K562 (cell line): Measurements from ENCODE around the gene LIX1L. TPM values are rescaled to one million over a fixed set of nuclear protein-coding genes. Genes with fewer than 3 reads are reported as not detected.
A peak's percentile ranks its signal among the peaks of the same experiment; 100 is the strongest.

Experiments
- ARHGAP35 ChIP-seq: fragments of 450-650 bp; IDR thresholded peaks from 2 replicates; pipeline ENCODE4 v1.6.1; 2018; ENCODE audit not compliant: partially characterized antibody
- CBX5 ChIP-seq: IDR thresholded peaks from 2 replicates; pipeline ENCODE4 v1.6.1; 2014; ENCODE audit warnings: low read depth, borderline replicate concordance
- CEBPG ChIP-seq, 3 experiments: fragments of 200-800 bp in 1 of 3; sonication (Bioruptor generic) in 1 of 3; sonication (generic) in 1 of 3; formaldehyde crosslinking in 1 of 3; IDR thresholded peaks in 2 of 3; conservative IDR thresholded peaks in 1 of 3; 2 replicates each; pipeline versions ENCODE4 v1.6.1 to v1.8.0; 2016 to 2022; ENCODE audit warnings: missing compliant biosample characterization in 2 of 3, missing genetic modification characterization in 2 of 3, mild to moderate bottlenecking in 1 of 3, missing genetic modification reagents in 1 of 3
- CXXC5 ChIP-seq: fragments of 250-450 bp; sonication (Bioruptor Pico); IDR thresholded peaks from 2 replicates; pipeline ENCODE4 v1.8.0; 2022; ENCODE audit warnings: inconsistent platforms, mild to moderate bottlenecking, moderate library complexity
- FOXA1 ChIP-seq: fragments of 450-650 bp; IDR thresholded peaks from 2 replicates; pipeline ENCODE4 v1.6.1; 2016; ENCODE audit warnings: mild to moderate bottlenecking, borderline replicate concordance
- GABPA ChIP-seq: fragments of 200-800 bp; sonication (Bioruptor generic); conservative IDR thresholded peaks from 2 replicates; pipeline ENCODE4 v1.6.1; 2016; ENCODE audit warnings: low read depth, missing genetic modification characterization, missing compliant biosample characterization
- GTF2F1 ChIP-seq: IDR thresholded peaks from 2 replicates; pipeline ENCODE4 v1.6.1; 2011; ENCODE audit warnings: low read depth, low read length, improper control_type of control experiment
- HEY1 ChIP-seq: fragments of 250-450 bp; sonication (Bioruptor Pico); IDR thresholded peaks from 2 replicates; pipeline ENCODE4 v1.5.0; 2020; ENCODE audit warnings: mild to moderate bottlenecking, moderate library complexity, borderline replicate concordance
- KDM5B ChIP-seq: fragments of 200-600 bp; sonication (generic); IDR thresholded peaks from 2 replicates; pipeline ENCODE4 v1.6.1; 2012; ENCODE audit warnings: low read depth, mild to moderate bottlenecking, moderate library complexity, low read length, control low read depth, inconsistent platforms; ENCODE audit not compliant: insufficient replicate concordance
- NCOA4 ChIP-seq: fragments of 450-650 bp; IDR thresholded peaks from 2 replicates; pipeline ENCODE4 v1.6.1; 2018; ENCODE audit warnings: mild to moderate bottlenecking; ENCODE audit not compliant: partially characterized antibody
- RBM17 ChIP-seq: fragments of 200-400 bp; formaldehyde crosslinking; IDR thresholded peaks from 2 replicates; pipeline ENCODE4 v1.6.1; 2017; ENCODE audit warnings: low read depth, mild to moderate bottlenecking, low read length, borderline replicate concordance
- XRCC4 ChIP-seq: IDR thresholded peaks from one replicate; pipeline ENCODE4 v1.6.1; 2011; ENCODE audit not compliant: insufficient read depth, insufficient read length; ENCODE audit errors: extremely low read depth
- ZNF23 ChIP-seq: fragments of 250-450 bp; sonication (Bioruptor Pico); IDR thresholded peaks from 2 replicates; pipeline ENCODE4 v1.4.0; 2020; ENCODE audit warnings: mild to moderate bottlenecking
- ZNF232 ChIP-seq: sonication (generic); formaldehyde crosslinking; IDR thresholded peaks from 2 replicates; pipeline ENCODE4 v1.8.0; 2022; ENCODE audit warnings: mild to moderate bottlenecking, missing genetic modification reagents
- ZNF263 ChIP-seq: sonication (generic); formaldehyde crosslinking; IDR thresholded peaks from 2 replicates; pipeline ENCODE4 v1.8.0; 2022; ENCODE audit warnings: mild to moderate bottlenecking, missing genetic modification reagents, borderline replicate concordance
- ZNF431 ChIP-seq: sonication (generic); formaldehyde crosslinking; IDR thresholded peaks from 2 replicates; pipeline ENCODE4 v1.8.0; 2022; ENCODE audit warnings: mild to moderate bottlenecking, missing genetic modification reagents
- ZNF77 ChIP-seq: fragments of 250-450 bp; sonication (Bioruptor Pico); IDR thresholded peaks from 2 replicates; pipeline ENCODE4 v1.5.0; 2020
- ZNF830 ChIP-seq: fragments of 250-450 bp; sonication (Bioruptor Pico); IDR thresholded peaks from 2 replicates; pipeline ENCODE4 v1.5.0; 2021; ENCODE audit warnings: mild to moderate bottlenecking
- polyA plus RNA-seq, 8 experiments: library from polyadenylated mRNA; depleted of rRNA in 4 of 8; stranded (reverse) in 5 of 8; unstranded in 3 of 8; fragments of >200 nt; fragmentation: Nextera tagmentation in 2 of 8; fragmentation: Illumina TruSeq in 1 of 8; extraction: Ambion mirVana in 2 of 8; extraction: Trizol in 1 of 8; gene quantifications; 2 replicates each; pipeline versions ENCODE4 v1.2.1 to v1.2.3, GENCODE V29; 2011 to 2014; ENCODE audit warnings: inconsistent platforms in 1 of 8, missing spikeins in 1 of 8
- total RNA-seq, 7 experiments: library from RNA; depleted of rRNA in 6 of 7; stranded (reverse); fragments of >200 nt in 6 of 7; fragmentation: Illumina TruSeq in 2 of 7; extraction: Trizol in 2 of 7; gene quantifications; 2 replicates each; pipeline versions ENCODE4 v1.2.1 to v1.2.3, GENCODE V29; 2011 to 2021; ENCODE audit warnings: low replicate concordance in 1 of 7
- TF ChIP-seq, protein P1 (sequence below), 2 experiments: IDR thresholded peaks; 2 replicates each; pipeline ENCODE4 v1.6.1; 2012; ENCODE audit warnings: improper control_type of control experiment in 2 of 2, low read depth in 2 of 2, low read length in 2 of 2, borderline replicate concordance in 1 of 2
- TF ChIP-seq, protein P2 (sequence below): fragments of 450-650 bp; conservative IDR thresholded peaks from 2 replicates; pipeline ENCODE4 v1.6.1; 2016; ENCODE audit warnings: missing genetic modification characterization, low read depth, mild to moderate bottlenecking, control low read depth, missing compliant biosample characterization
- TF ChIP-seq, protein P3 (sequence below): sonication (generic); IDR thresholded peaks from 2 replicates; pipeline ENCODE4 v1.6.1; 2016

LIX1L gene
- total and polyA plus RNA-seq, 9 of the 15 experiments (the other 6 are each of a cell fraction or from before 2014, with no cell fraction given), result 4.6 to 26.5 (median 12.5) TPM

DNA sequence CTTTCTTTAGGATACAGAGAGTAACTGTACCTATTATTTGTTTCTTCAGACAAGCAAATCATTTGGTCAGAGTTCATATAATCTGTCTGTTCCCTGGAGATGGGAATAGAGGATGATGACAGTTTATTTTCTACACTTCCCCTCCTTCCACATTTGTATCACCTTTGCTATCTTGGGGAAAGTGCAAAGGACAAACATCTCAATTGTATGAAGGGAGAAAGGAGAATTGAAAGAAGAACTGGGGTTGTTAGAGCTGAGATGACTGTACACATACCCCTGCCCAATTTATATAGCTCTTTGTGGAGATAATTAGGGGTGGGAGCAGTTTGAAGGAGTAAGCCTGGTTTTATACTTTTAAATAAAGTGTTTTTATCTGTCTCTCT is 20.6 kb upstream of the LIX1L start (continued):
- TF ChIP-seq, protein P1, sequence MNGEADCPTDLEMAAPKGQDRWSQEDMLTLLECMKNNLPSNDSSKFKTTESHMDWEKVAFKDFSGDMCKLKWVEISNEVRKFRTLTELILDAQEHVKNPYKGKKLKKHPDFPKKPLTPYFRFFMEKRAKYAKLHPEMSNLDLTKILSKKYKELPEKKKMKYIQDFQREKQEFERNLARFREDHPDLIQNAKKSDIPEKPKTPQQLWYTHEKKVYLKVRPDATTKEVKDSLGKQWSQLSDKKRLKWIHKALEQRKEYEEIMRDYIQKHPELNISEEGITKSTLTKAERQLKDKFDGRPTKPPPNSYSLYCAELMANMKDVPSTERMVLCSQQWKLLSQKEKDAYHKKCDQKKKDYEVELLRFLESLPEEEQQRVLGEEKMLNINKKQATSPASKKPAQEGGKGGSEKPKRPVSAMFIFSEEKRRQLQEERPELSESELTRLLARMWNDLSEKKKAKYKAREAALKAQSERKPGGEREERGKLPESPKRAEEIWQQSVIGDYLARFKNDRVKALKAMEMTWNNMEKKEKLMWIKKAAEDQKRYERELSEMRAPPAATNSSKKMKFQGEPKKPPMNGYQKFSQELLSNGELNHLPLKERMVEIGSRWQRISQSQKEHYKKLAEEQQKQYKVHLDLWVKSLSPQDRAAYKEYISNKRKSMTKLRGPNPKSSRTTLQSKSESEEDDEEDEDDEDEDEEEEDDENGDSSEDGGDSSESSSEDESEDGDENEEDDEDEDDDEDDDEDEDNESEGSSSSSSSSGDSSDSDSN (IDR thresholded peaks at IDR 0.05; ENCODE audit: borderline replicate concordance in 1 of 2, low read depth in 2 of 2, low read length in 2 of 2), result 0 out of 4 replicates have a peak, but pooled peaks of 1 of the 2 experiments have one; percentile 10
- no peak for TF ChIP-seq CXXC5 (CRISPR knock-in tag)
- TF ChIP-seq KDM5B, result no peak
- TF ChIP-seq HEY1 (CRISPR knock-in tag), result no peak
- no peak for TF ChIP-seq ZNF77 (CRISPR knock-in tag)
- no peak for TF ChIP-seq GABPA (tag)
- TF ChIP-seq GTF2F1, result no peak
- no peak for TF ChIP-seq ZNF232 (CRISPR knock-in tag)
- TF ChIP-seq ZNF830, result no peak
- TF ChIP-seq, protein P2, sequence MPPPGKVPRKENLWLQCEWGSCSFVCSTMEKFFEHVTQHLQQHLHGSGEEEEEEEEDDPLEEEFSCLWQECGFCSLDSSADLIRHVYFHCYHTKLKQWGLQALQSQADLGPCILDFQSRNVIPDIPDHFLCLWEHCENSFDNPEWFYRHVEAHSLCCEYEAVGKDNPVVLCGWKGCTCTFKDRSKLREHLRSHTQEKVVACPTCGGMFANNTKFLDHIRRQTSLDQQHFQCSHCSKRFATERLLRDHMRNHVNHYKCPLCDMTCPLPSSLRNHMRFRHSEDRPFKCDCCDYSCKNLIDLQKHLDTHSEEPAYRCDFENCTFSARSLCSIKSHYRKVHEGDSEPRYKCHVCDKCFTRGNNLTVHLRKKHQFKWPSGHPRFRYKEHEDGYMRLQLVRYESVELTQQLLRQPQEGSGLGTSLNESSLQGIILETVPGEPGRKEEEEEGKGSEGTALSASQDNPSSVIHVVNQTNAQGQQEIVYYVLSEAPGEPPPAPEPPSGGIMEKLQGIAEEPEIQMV, result no peak
- TF ChIP-seq FOXA1, result no peak
- TF ChIP-seq NCOA4, result no peak
- no peak for TF ChIP-seq CBX5
- no peak for TF ChIP-seq XRCC4
- TF ChIP-seq, protein P3, sequence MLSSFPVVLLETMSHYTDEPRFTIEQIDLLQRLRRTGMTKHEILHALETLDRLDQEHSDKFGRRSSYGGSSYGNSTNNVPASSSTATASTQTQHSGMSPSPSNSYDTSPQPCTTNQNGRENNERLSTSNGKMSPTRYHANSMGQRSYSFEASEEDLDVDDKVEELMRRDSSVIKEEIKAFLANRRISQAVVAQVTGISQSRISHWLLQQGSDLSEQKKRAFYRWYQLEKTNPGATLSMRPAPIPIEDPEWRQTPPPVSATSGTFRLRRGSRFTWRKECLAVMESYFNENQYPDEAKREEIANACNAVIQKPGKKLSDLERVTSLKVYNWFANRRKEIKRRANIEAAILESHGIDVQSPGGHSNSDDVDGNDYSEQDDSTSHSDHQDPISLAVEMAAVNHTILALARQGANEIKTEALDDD, result no peak
- TF ChIP-seq ZNF23 (CRISPR knock-in tag), result no peak
- no peak for TF ChIP-seq ARHGAP35
- TF ChIP-seq ZNF263 (CRISPR knock-in tag), result no peak
- no peak for TF ChIP-seq CEBPG (CRISPR knock-in tag; IDR thresholded peaks at IDR 0.05)
- 0 out of 4 replicates have a peak, but pooled peaks of 1 of the 2 experiments have one; percentile 25 for TF ChIP-seq CEBPG (tag; conservative IDR thresholded peaks at IDR 0.05 in 1 of 2, IDR thresholded peaks at IDR 0.05 in 1 of 2)
- TF ChIP-seq RBM17, result no peak
- TF ChIP-seq ZNF431, result no peak
